HepG2 (cell line): ENCODE data around the gene AKAP8. TPM values are rescaled to one million over a fixed set of nuclear protein-coding genes. Genes with fewer than 3 reads are reported as not detected.

Source experiments
- ATAC-seq: fragments of 200-7000 bp; cut with Tn5 transposase; 3 replicates; pipeline ENCODE4 v1.9.1; 2020; ENCODE audit warnings: mild to moderate bottlenecking, moderate library complexity
- BruUV-seq: library from RNA; stranded (reverse); fragments of 400-500 nt; replicated peaks from 2 replicates; lab custom pipeline; 2021; lab: Mats Ljungman, UMichigan
- CTCF ChIA-PET: fragments of 300-600 bp; formaldehyde crosslinking; extraction: SDS; loops from one replicate; lab custom pipeline; 2021; ENCODE audit warnings: low total read pairs, inconsistent platforms, low intra/inter-chr PET ratio; lab: Yijun Ruan, JAX
- POLR2A ChIA-PET: fragments of 350-600 bp; sonication (Branson Sonifier 250); formaldehyde crosslinking; loops from one replicate; lab custom pipeline; 2020; ENCODE audit warnings: antibody characterized with exemption, inconsistent platforms; lab: Yijun Ruan, JAX
- DNase-seq: peaks from one replicate; pipeline ENCODE4 v3.0.0-alpha.2; 2015; ENCODE audit warnings: low spot score
- FAIRE-seq: peaks from 3 replicates; lab custom pipeline; 2011; peaks lifted over from hg19 to GRCh38; lab: Jason Lieb, UNC
- H2AFZ ChIP-seq: one replicate; pipeline ENCODE4 v1.6.1; 2011; ENCODE audit warnings: low read length, inconsistent platforms
- H3K27ac ChIP-seq: fragments of 300-600 bp; 3 replicates; pipeline ENCODE4 v1.8.0; 2011; ENCODE audit warnings: mixed run types, mild to moderate bottlenecking, mixed read lengths, low read length, inconsistent platforms; ENCODE audit not compliant: insufficient read depth; ENCODE audit errors: extremely low read length
- H3K27me3 ChIP-seq, 2 experiments: fragments of 200-600 bp in 1 of 2; 2 replicates in 1 of 2; 3 replicates in 1 of 2; pipeline versions ENCODE4 v1.6.0 to v1.8.0; 2011; ENCODE audit warnings: low read length in 2 of 2, mild to moderate bottlenecking in 2 of 2, moderate library complexity in 2 of 2, inconsistent platforms in 1 of 2; ENCODE audit not compliant: insufficient read depth in 2 of 2, control insufficient read depth in 1 of 2
- H3K36me3 ChIP-seq, 2 experiments: fragments of 200-600 bp in 1 of 2; replicated peaks in 1 of 2; 2 replicates in 1 of 2; 3 replicates in 1 of 2; pipeline versions ENCODE4 v1.5.1 to v1.8.0; 2011; ENCODE audit warnings: low read length in 2 of 2, inconsistent platforms in 1 of 2; ENCODE audit not compliant: insufficient read depth in 2 of 2, control insufficient read depth in 1 of 2
- H3K4me1 ChIP-seq: 2 replicates; pipeline ENCODE4 v1.5.1; 2012; ENCODE audit warnings: low read length, inconsistent platforms; ENCODE audit not compliant: insufficient read depth
- H3K4me2 ChIP-seq: 2 replicates; pipeline ENCODE4 v1.6.0; 2011; ENCODE audit warnings: low read depth, low read length, inconsistent platforms
- H3K4me3 ChIP-seq, 3 experiments: fragments of 200-600 bp in 1 of 3; sonication (generic), shearing (Covaris generic) in 1 of 3; replicated peaks in 1 of 3; 2 replicates each; pipeline ENCODE4 v1.5.1; 2011 to 2016; ENCODE audit warnings: low read length in 3 of 3, inconsistent platforms in 2 of 3, low read depth in 2 of 3, mild to moderate bottlenecking in 2 of 3, control low read depth in 1 of 3, mixed read lengths in 1 of 3; ENCODE audit not compliant: insufficient read depth in 1 of 3
- H3K79me2 ChIP-seq: one replicate; pipeline ENCODE4 v1.6.1; 2011; ENCODE audit warnings: low read length, inconsistent platforms; ENCODE audit not compliant: insufficient read depth
- H3K9ac ChIP-seq: 2 replicates; pipeline ENCODE4 v1.6.0; 2011; ENCODE audit warnings: mild to moderate bottlenecking, low read depth, low read length, inconsistent platforms; ENCODE audit not compliant: insufficient read depth
- H3K9me3 ChIP-seq: 2 replicates; pipeline ENCODE4 v1.5.1; 2012; ENCODE audit warnings: mild to moderate bottlenecking, low read length
- H4K20me1 ChIP-seq: 2 replicates; pipeline ENCODE4 v1.6.0; 2011; ENCODE audit warnings: inconsistent platforms, mild to moderate bottlenecking, low read length, moderate library complexity; ENCODE audit not compliant: insufficient read depth
- HNRNPK ChIP-seq: fragments of 200-400 bp; formaldehyde crosslinking; IDR thresholded peaks from 2 replicates; pipeline ENCODE4 v1.6.1; 2018; ENCODE audit warnings: low read length, low read depth, moderate library complexity, mild to moderate bottlenecking; ENCODE audit not compliant: poor library complexity, severe bottlenecking
- MIER3 ChIP-seq: IDR thresholded peaks from 2 replicates; pipeline ENCODE4 v1.6.1; 2016; ENCODE audit warnings: missing compliant biosample characterization, borderline replicate concordance
- RAD21 ChIP-seq: fragments of 450-650 bp; formaldehyde crosslinking; IDR thresholded peaks from 2 replicates; pipeline ENCODE4 v1.5.0; 2020; ENCODE audit warnings: mild to moderate bottlenecking
- SRSF4 ChIP-seq: fragments of 200-400 bp; formaldehyde crosslinking; IDR thresholded peaks from one replicate; pipeline ENCODE4 v1.6.1; 2018; ENCODE audit warnings: mild to moderate bottlenecking, low read depth, low read length, moderate library complexity; ENCODE audit not compliant: poor library complexity, severe bottlenecking
- THAP11 ChIP-seq: IDR thresholded peaks from 2 replicates; pipeline ENCODE4 v1.6.1; 2016; ENCODE audit warnings: missing biosample characterization, missing genetic modification reagents
- ZFP82 ChIP-seq: sonication (generic); formaldehyde crosslinking; IDR thresholded peaks from 2 replicates; pipeline ENCODE4 v1.5.1; 2020; ENCODE audit warnings: mild to moderate bottlenecking, missing genetic modification reagents, borderline replicate concordance
- ZNF564 ChIP-seq: sonication (generic); formaldehyde crosslinking; IDR thresholded peaks from 2 replicates; pipeline ENCODE4 v1.8.1; 2023; ENCODE audit warnings: mild to moderate bottlenecking, missing genetic modification reagents
- ZSCAN12 ChIP-seq: sonication (generic); formaldehyde crosslinking; IDR thresholded peaks from 2 replicates; pipeline ENCODE4 v1.9.0; 2021; ENCODE audit warnings: mild to moderate bottlenecking, missing genetic modification reagents
- WGBS: methylation state at CpG from one replicate; pipeline ENCODE4 v1.1.6; 2017; ENCODE audit warnings: low lambda C conversion rate; 5-methylcytosine and 5-hydroxymethylcytosine counted together
- in situ Hi-C: cut with HindIII; loops from 2 replicates; pipeline ENCODE4 v1.10.0; 2017; ENCODE audit warnings: low pct_unique_long_range_greater_than_20kb; ENCODE audit not compliant: extremely low pct_ligation_motif_present
- intact Hi-C: fragments of 100-400 bp; cut with micrococcal nuclease; formaldehyde crosslinking; loops from one replicate; pipeline ENCODE4 v1.10.0; 2022; ENCODE audit not compliant: unreplicated experiment
- polyA plus RNA-seq, 8 experiments: library from polyadenylated mRNA; depleted of rRNA in 3 of 8; stranded (reverse) in 7 of 8; unstranded in 1 of 8; fragments of >200 nt; fragmentation: Illumina TruSeq in 4 of 8; extraction: Trizol in 4 of 8; gene quantifications; 2 replicates each; pipeline versions ENCODE4 v1.2.1 to v1.2.3, GENCODE V29; 2011 to 2016; ENCODE audit warnings: low read depth in 4 of 8, missing spikeins in 1 of 8, mixed read lengths in 1 of 8; ENCODE audit not compliant: insufficient read depth in 1 of 8
- total RNA-seq, 5 experiments: library from RNA; depleted of rRNA; stranded (reverse); fragments of >200 nt; fragmentation: Illumina TruSeq; extraction: Trizol; gene quantifications; 2 replicates each; pipeline ENCODE4 v1.2.3, GENCODE V29; 2016; ENCODE audit warnings: low read depth in 1 of 5
- TF ChIP-seq, protein P1 (sequence below): sonication (generic); formaldehyde crosslinking; IDR thresholded peaks from 2 replicates; pipeline ENCODE4 v1.8.1; 2022; ENCODE audit warnings: mild to moderate bottlenecking, missing genetic modification reagents

Gene AKAP8
- total and polyA plus RNA-seq, 2 of the 13 experiments (the other 11 are each of a cell fraction or from before 2014, with no cell fraction given): 15.9 to 22.1 TPM

DNA sequence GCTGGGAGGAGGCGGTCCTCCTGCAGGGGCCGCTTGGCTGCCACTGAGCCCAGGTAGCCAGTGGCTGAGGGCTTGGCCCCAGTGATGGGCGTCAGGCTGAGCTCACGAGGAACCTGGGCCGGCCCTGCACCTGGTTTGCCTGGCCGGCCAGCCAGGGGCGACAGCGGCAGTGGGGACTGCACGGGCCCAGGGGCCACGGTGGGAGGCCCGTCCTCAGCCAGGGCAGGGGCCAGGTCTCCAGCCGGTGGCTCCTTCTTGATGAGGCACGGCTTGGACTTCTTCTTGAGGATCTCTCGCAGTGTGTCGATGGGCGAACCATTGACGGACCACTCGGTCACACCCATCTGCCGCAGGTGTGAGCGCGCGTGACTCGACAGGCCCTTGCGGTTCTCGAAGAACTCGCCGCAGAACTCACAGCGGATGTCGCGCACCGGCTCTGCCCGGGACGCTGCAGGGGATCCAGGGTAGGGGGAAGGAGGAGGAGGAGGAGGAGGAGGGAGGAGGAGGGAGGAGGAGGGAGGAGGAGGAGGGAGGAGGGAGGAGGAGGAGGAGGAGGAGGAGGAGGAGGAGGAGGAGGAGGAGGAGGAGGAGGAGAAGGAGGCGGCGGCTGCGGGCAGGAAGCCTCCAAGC, 45.8 kb upstream of the AKAP8 start:
- no TSS peak for BruUV-seq
- ATAC-seq: no peak
- H2AFZ ChIP-seq: no peak overlapping the region
- peaks cover 7% of the 10 kb centered on the region for H3K79me2 ChIP-seq
- no peak overlapping the region for H3K4me3 ChIP-seq
- CTCF ChIA-PET: no interaction called here
- TF ChIP-seq, protein P1, sequence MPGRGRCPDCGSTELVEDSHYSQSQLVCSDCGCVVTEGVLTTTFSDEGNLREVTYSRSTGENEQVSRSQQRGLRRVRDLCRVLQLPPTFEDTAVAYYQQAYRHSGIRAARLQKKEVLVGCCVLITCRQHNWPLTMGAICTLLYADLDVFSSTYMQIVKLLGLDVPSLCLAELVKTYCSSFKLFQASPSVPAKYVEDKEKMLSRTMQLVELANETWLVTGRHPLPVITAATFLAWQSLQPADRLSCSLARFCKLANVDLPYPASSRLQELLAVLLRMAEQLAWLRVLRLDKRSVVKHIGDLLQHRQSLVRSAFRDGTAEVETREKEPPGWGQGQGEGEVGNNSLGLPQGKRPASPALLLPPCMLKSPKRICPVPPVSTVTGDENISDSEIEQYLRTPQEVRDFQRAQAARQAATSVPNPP (CRISPR knock-in tag): no peak
- TF ChIP-seq ZFP82 (no peak), MIER3 (no peak), ZSCAN12 (CRISPR knock-in tag) (no peak), ZNF564 (CRISPR knock-in tag) (no peak), RAD21 (CRISPR knock-in tag) (no peak), SRSF4 (no peak), HNRNPK (peak; percentile 46), THAP11 (no peak)
- TF ChIP-seq, all 625 proteins: peak for 1
- Histone ChIP-seq H3K27ac (no peak overlapping the region), H3K4me1 (peaks cover 3% of the 10 kb centered on the region), H4K20me1 (no peaks in the 10 kb centered on the region), H3K4me2 (no peak overlapping the region), H3K9ac (no peak overlapping the region), H3K27me3 (no peaks in the 10 kb centered on the region; a peak in 1 of 5 replicates), H3K9me3 (no peaks in the 10 kb centered on the region; the same call in 1 of the 2 replicates), H3K36me3 (peaks cover 31 to 42% of the 10 kb centered on the region in 2 experiments; a peak in 4 of 5 replicates)
- in situ Hi-C loops: loop anchor here (10.0 kb wide), 1 partner anchor 129 kb away; no protein-coding TSS in a partner anchor
- 96% methylated on average over 32 of the region's 36 CpGs for WGBS
- FAIRE-seq (no peak), DNase-seq (no peak)
- intact Hi-C loops: no loop called here
- POLR2A ChIA-PET: no interaction called here
